Stomach smooth muscle (tissue), 2 donors: Measurements from ENCODE around the gene RPS6KA2.

Source experiments
- H3K27ac ChIP-seq: one replicate; pipeline ENCODE4 v1.7.0; 2013; ENCODE audit warnings: mild to moderate bottlenecking, low read length, inconsistent platforms
- H3K27me3 ChIP-seq, 2 donors: one replicate each; pipeline ENCODE4 v1.7.0; 2013; ENCODE audit warnings: low read length in 2 of 2; ENCODE audit not compliant: insufficient read depth in 2 of 2, control insufficient read depth in 1 of 2
- H3K36me3 ChIP-seq, 2 donors: one replicate each; pipeline ENCODE4 v1.7.0; 2013; ENCODE audit warnings: low read length in 2 of 2; ENCODE audit not compliant: control insufficient read depth in 2 of 2, insufficient read depth in 2 of 2
- H3K4me1 ChIP-seq: one replicate; pipeline ENCODE4 v1.7.0; 2013; ENCODE audit warnings: low read length; ENCODE audit not compliant: control insufficient read depth, insufficient read depth
- H3K4me3 ChIP-seq, 2 donors: one replicate each; pipeline ENCODE4 v1.7.0; 2013; ENCODE audit warnings: low read length in 2 of 2
- H3K9ac ChIP-seq, 2 donors: one replicate each; pipeline ENCODE4 v1.7.0; 2013; ENCODE audit warnings: low read length in 2 of 2, mild to moderate bottlenecking in 1 of 2
- H3K9me3 ChIP-seq, 2 donors: one replicate each; pipeline ENCODE4 v1.7.0; 2013; ENCODE audit warnings: low read length in 2 of 2; ENCODE audit not compliant: control insufficient read depth in 2 of 2
- donor health status: healthy.
- donor health status: Pancreatic carcinoma.

The RPS6KA2 gene

GRCh38 chr6:166487148-166487547 lies 139.9 kb downstream of the RPS6KA2 start:
- no peak overlapping the region for H3K27ac ChIP-seq
- H3K36me3 ChIP-seq = peaks cover 4 to 13% of the 10 kb centered on the region in 2 donors
- no peak overlapping the region for H3K9ac ChIP-seq
- no peaks in the 10 kb centered on the region for H3K4me1 ChIP-seq
- no peaks in the 10 kb centered on the region for H3K27me3 ChIP-seq
- H3K9me3 ChIP-seq = no peaks in the 10 kb centered on the region
- H3K4me3 ChIP-seq = no peak overlapping the region

GRCh38 chr6:166486536-166486880 lies 140.5 kb downstream of the RPS6KA2 start:
- no peaks in the 10 kb centered on the region for H3K27me3 ChIP-seq
- no peak overlapping the region for H3K9ac ChIP-seq
- H3K4me1 ChIP-seq = no peaks in the 10 kb centered on the region
- no peak overlapping the region for H3K27ac ChIP-seq
- H3K4me3 ChIP-seq = no peak overlapping the region
- peaks cover 4 to 17% of the 10 kb centered on the region in 2 donors for H3K36me3 ChIP-seq
- H3K9me3 ChIP-seq = no peaks in the 10 kb centered on the region

DNA sequence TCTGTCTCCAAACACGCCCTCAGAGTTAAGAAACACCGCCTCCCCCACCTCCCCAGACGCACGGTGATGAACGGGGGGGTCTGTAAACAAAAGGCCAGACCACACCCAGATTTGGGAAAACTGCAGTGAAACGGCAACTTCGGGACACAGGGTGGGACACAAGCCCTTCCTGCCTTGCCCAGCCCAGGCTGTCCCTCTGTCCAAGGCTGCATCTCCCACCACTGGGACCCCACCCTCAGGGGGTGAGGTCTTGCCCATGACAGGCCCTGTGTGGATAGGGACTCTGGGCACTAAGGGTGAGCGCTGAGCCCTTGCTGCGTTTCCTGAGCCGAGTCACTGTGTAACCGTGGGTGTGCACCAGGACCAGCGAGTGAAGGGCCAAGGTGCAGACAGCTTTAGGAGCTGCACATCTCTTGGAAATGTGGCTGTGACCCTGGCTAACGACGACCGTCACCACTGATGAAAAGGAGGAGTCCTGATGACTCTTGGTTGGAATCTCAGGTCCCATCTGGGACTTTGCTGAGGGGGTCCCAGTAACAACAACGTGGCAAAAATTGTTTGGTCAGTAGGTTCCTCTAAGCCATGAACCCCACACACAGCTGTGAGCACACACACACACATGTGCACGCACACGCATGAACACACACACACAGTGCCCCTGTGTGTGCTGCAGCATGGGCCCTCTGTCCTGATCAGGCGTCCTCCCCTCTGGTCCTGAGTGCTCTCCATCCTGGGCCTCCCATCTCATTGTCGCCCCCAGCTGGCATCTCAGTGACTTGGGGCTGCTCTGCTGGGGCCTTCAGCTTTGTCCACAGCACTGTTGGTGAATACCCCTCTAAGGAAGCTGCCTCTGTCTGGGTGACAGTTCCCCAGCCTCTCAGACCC lies 141.2 kb downstream of the RPS6KA2 start:
- H3K9ac ChIP-seq = no peak overlapping the region
- peaks cover 4 to 17% of the 10 kb centered on the region in 2 donors for H3K36me3 ChIP-seq
- H3K9me3 ChIP-seq = no peaks in the 10 kb centered on the region
- no peak overlapping the region for H3K27ac ChIP-seq
- H3K4me1 ChIP-seq = no peaks in the 10 kb centered on the region
- no peaks in the 10 kb centered on the region for H3K27me3 ChIP-seq
- H3K4me3 ChIP-seq = no peak overlapping the region

- Histone ChIP-seq H3K4me3 (no peak overlapping the region), H3K4me1 (no peaks in the 10 kb centered on the region), H3K9me3 (no peaks in the 10 kb centered on the region), H3K36me3 (peaks cover 4 to 17% of the 10 kb centered on the region in 2 donors), H3K9ac (no peak overlapping the region), H3K27me3 (no peaks in the 10 kb centered on the region), H3K27ac (no peak overlapping the region)
Measured at GRCh38 chr6:166484863-166485262, 142.2 kb downstream of the RPS6KA2 start.

DNA sequence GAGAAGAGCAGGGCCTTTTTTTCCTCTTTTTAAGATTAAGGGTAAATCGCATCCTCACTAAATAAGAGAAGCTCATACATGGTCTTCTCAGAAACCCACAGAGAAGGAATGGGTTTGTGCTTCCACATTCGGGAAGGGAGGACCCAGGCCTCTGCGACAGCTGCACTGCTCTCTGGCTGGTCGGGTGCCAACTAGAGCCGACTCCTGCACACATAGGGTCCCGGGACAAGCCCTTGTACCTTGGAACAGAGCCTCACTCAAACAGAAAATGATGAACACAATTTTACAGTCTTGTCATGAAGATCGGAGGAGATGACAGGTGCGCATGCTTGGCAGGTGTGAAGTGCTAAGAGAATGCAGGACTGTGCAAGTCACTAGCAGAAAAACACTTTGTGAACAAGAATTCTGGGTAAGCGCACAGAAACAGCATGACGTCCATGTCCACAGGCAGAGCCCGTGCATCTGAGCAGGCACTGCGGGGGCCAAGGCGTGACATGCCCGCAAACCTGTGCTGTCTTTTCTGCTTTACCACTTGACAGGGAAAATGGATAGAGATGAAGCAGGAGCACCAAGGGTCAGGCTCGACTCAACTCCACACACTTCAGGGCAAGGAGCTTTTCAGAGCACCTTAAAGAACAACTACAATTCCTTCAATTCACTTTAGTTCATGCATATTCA lies 143.3 kb downstream of the RPS6KA2 start:
- no peak overlapping the region for H3K4me3 ChIP-seq
- no peaks in the 10 kb centered on the region for H3K9me3 ChIP-seq
- no peak overlapping the region for H3K27ac ChIP-seq
- no peaks in the 10 kb centered on the region for H3K4me1 ChIP-seq
- peaks cover 4 to 14% of the 10 kb centered on the region in 2 donors for H3K36me3 ChIP-seq
- H3K9ac ChIP-seq = no peak overlapping the region
- H3K27me3 ChIP-seq = no peaks in the 10 kb centered on the region

DNA sequence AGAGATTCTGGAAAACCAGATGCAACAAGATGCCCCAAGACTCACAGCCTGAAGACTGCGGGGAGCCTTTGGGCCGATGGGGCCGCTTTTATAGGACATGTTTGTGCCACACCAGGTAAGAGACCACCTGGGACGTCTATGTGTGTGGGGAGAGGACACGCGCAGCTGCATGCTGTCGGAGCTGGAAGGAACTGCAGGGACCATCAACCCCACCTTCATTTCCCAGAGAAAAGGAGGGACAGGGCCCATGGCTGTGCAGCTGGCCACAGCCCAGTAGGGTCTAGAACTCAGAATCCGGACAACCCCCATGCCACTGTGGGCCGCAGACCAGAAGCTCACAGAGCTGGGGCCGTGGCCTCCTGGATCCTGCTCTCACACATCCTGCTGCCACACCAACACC lies 144.0 kb downstream of the RPS6KA2 start:
- H3K36me3 ChIP-seq = peaks cover 4 to 14% of the 10 kb centered on the region in 2 donors
- no peaks in the 10 kb centered on the region for H3K27me3 ChIP-seq
- no peak overlapping the region for H3K9ac ChIP-seq
- no peaks in the 10 kb centered on the region for H3K9me3 ChIP-seq
- H3K4me1 ChIP-seq = no peaks in the 10 kb centered on the region
- no peak overlapping the region for H3K4me3 ChIP-seq
- no peak overlapping the region for H3K27ac ChIP-seq

- Histone ChIP-seq H3K9me3 (no peaks in the 10 kb centered on the region), H3K27me3 (no peaks in the 10 kb centered on the region), H3K4me1 (no peaks in the 10 kb centered on the region), H3K36me3 (peaks cover 0 to 5% of the 10 kb centered on the region in 2 donors), H3K27ac (no peak overlapping the region), H3K4me3 (no peak overlapping the region), H3K9ac (no peak overlapping the region)
Measured at GRCh38 chr6:166478782-166479592, 148.1 kb downstream of the RPS6KA2 start.

DNA sequence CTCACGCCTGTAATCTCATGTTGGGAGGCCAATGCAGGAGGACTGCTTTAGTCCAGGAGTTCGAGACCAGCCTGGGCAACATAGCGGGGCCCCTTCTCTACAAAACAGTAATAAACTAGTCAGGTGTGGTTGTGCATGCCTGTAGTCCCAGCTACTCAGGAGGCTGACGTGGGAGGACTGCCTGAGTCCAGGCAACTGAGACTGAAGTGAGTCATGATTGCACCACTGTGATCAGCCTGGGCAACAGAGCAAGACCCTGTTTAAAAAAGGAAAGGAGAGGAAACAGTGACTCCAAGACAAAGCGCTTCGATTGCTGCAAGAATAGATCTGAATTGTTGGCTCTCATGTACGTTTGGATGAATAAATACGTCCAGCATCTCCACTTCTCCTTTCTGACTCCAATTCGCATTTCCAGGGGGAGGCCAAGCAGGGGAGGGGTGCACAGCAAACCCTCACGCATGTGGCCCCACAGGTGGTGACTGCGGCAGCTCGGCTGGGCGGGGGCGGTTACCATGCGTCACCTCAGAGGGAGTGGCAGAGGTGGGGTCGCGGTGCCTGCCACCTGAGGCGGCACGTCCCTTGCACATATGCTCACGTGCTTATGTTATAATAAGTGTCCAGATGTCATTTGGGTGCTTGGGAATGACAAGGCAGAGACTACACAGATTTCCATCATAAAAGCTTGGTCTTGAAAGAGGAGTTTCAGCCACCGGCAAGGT lies 149.2 kb downstream of the RPS6KA2 start:
- peaks cover 0 to 5% of the 10 kb centered on the region in 2 donors for H3K36me3 ChIP-seq

DNA sequence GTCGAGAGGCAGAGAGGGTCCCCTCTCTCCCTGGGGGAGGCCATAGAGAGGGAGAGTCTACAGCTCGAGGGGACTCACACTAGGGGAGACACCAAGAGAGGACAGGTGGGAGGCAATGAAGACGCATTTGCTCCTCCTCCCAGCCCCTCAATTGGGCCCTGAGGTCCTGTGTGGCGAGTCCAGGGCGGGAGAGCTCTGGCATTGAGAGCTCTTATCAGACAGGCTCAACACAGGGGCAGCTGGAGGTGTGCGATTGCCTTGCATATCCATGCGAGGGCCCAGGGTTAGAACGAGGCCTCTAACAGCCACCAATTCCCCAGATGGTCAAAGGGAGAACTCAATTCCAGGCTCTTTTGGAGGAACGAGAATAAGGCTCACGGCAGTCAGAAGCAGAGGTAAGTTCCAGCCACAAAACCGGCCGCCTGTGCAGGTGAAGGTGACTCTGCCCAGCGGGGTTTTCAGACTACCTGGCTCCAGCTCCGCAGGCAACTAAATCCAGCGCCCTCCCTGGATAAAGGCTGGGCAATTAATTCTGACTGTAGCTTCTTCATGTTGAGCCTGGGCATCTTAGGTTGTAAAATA lies 150.3 kb downstream of the RPS6KA2 start:
- Histone ChIP-seq H3K9me3 (no peaks in the 10 kb centered on the region), H3K27ac (no peak overlapping the region), H3K4me3 (no peak overlapping the region), H3K4me1 (no peaks in the 10 kb centered on the region), H3K9ac (no peak overlapping the region), H3K27me3 (no peaks in the 10 kb centered on the region), H3K36me3 (peaks cover 0 to 4% of the 10 kb centered on the region in 2 donors)

More for the DNA sequence above, 149.2 kb downstream of the RPS6KA2 start:
- Histone ChIP-seq H3K27me3 (no peaks in the 10 kb centered on the region), H3K4me1 (no peaks in the 10 kb centered on the region), H3K27ac (no peak overlapping the region), H3K4me3 (no peak overlapping the region), H3K9me3 (no peaks in the 10 kb centered on the region), H3K9ac (no peak overlapping the region)

GRCh38 chr6:166476061-166476591 lies 150.9 kb downstream of the RPS6KA2 start:
- no peak overlapping the region for H3K27ac ChIP-seq
- no peaks in the 10 kb centered on the region for H3K27me3 ChIP-seq
- no peaks in the 10 kb centered on the region for H3K4me1 ChIP-seq
- peaks cover 0 to 4% of the 10 kb centered on the region in 2 donors for H3K36me3 ChIP-seq
- H3K9ac ChIP-seq = no peak overlapping the region
- no peak overlapping the region for H3K4me3 ChIP-seq
- H3K9me3 ChIP-seq = no peaks in the 10 kb centered on the region
